ENCODE measurements around the gene GPR137B. TPM values are rescaled to one million over a fixed set of nuclear protein-coding genes. Genes with fewer than 3 reads are reported as not detected.

Gene GPR137B
- total and polyA plus RNA-seq, 2 of the 4 experiments (the other 2 are of a cell fraction), result 4.5 to 12.3 TPM

GRCh38 chr1:236155841-236156503 lies 13.6 kb downstream of the GPR137B start:
- in situ Hi-C loops (cut with MboI; ENCODE audit: low sequenced_read_pairs) (no loop called here), intact Hi-C loops (cut with micrococcal nuclease) (no loop called here), dilution Hi-C loops (cut with HindIII; ENCODE audit: low sequenced_read_pairs, unreplicated experiment) (no loop called here)
- Histone ChIP-seq H2BK120ac (ENCODE audit: low read depth, low read length) (no peak overlapping the region), H3K79me1 (ENCODE audit: low read depth in 1 of 2, low read length in 2 of 2) (no peaks in the 10 kb centered on the region; a peak in 1 of 4 replicates), H3K14ac (replicated peaks; ENCODE audit: low read depth, low read length) (no peak overlapping the region), H4K91ac (ENCODE audit: insufficient read depth, low read depth, low read length) (no peak overlapping the region), H4K5ac (ENCODE audit: low read depth, low read length) (no peak overlapping the region), H2BK20ac (ENCODE audit: low read depth, low read length) (no peak overlapping the region), H3K9me1 (ENCODE audit: insufficient read depth, low read length) (no peaks in the 10 kb centered on the region; the same call in 1 of the 2 replicates), H2BK5ac (ENCODE audit: low read depth, low read length, poor library complexity, severe bottlenecking) (no peak overlapping the region), H3K4me2 (ENCODE audit: low read depth, low read length) (no peak overlapping the region), H3K56ac (ENCODE audit: extremely low read depth, insufficient read depth, low read length) (no peak overlapping the region), H2BK15ac (ENCODE audit: low read depth, low read length) (no peak overlapping the region), H3K23ac (ENCODE audit: low read depth, low read length) (no peak overlapping the region), H2AK5ac (ENCODE audit: low read depth, low read length) (no peak overlapping the region), H2AK9ac (replicated peaks; ENCODE audit: low read depth, low read length, poor library complexity) (no peak overlapping the region), H3K4me3 (ENCODE audit: insufficient read depth, low read depth, low read length) (no peak overlapping the region), H4K20me1 (ENCODE audit: insufficient read depth, low read length) (no peaks in the 10 kb centered on the region), H3K9ac (ENCODE audit: low read depth, low read length) (no peak overlapping the region), H3K18ac (ENCODE audit: low read depth, low read length) (no peak overlapping the region), H3K27me3 (ENCODE audit: control insufficient read depth, insufficient read depth, low read length) (no peaks in the 10 kb centered on the region), H3K36me3 (ENCODE audit: control insufficient read depth, insufficient read depth, low read length) (no peaks in the 10 kb centered on the region), H2AFZ (replicated peaks; ENCODE audit: low read length, poor library complexity) (no peak overlapping the region), H3K4ac (ENCODE audit: low read depth, low read length) (no peak overlapping the region), H3K9me3 (ENCODE audit: control insufficient read depth, insufficient read depth, low read length) (peaks cover 2% of the 10 kb centered on the region; the same call in 1 of the 2 replicates), H3K27ac (ENCODE audit: insufficient read depth, low read length) (no peak overlapping the region), H4K8ac (ENCODE audit: low read depth in 2 of 2, low read length in 2 of 2) (no peak overlapping the region), H3K4me1 (ENCODE audit: control insufficient read depth, insufficient read depth, low read length) (no peaks in the 10 kb centered on the region)
- BruUV-seq (replicated peaks), result no TSS peak
- ATAC-seq (ENCODE audit: low read depth) (no peak), DNase-seq (no peak)
- ChIA-PET POLR2A (ENCODE audit: unreplicated experiment) (no interaction called here), CTCF (no interaction called here)
- 72% methylated on average over 5 of the region's 15 CpGs; no CpG with 5 or more reads in 1 of the 2 experiments for WGBS, 2 experiments (ENCODE audit: extremely low coverage in 2 of 2, insufficient read length in 1 of 2)
- TF ChIP-seq POLR2A (IDR thresholded peaks at IDR 0.05; ENCODE audit: low read depth, low read length) (no peak), MAZ (IDR thresholded peaks at IDR 0.05; ENCODE audit: borderline replicate concordance, low read depth, low read length) (no peak), RCOR1 (IDR thresholded peaks at IDR 0.05; ENCODE audit: insufficient replicate concordance, low read length) (no peak), USF2 (IDR thresholded peaks at IDR 0.05; ENCODE audit: low read depth, low read length) (no peak), NFE2L2 (IDR thresholded peaks at IDR 0.05; ENCODE audit: low read depth, low read length) (no peak), BHLHE40 (IDR thresholded peaks at IDR 0.05; ENCODE audit: low read depth, low read length) (no peak), ELK1 (IDR thresholded peaks at IDR 0.05; ENCODE audit: borderline replicate concordance, low read depth, low read length) (no peak), SMC3 (IDR thresholded peaks at IDR 0.05; ENCODE audit: low read depth, low read length) (no peak), FOS (IDR thresholded peaks at IDR 0.05; ENCODE audit: low read depth, low read length) (no peak), RFX5 (IDR thresholded peaks at IDR 0.05; ENCODE audit: low read depth, low read length) (no peak), CEBPB (IDR thresholded peaks at IDR 0.05; ENCODE audit: low read depth, low read length) (no peak), RAD21 (IDR thresholded peaks at IDR 0.05; ENCODE audit: low read length) (no peak), CTCF (conservative IDR thresholded peaks at IDR 0.05; ENCODE audit: low read depth, low read length) (no peak), CHD1 (IDR thresholded peaks at IDR 0.05; ENCODE audit: low read depth, low read length) (no peak)
